PC-9 (cell line): Measurements from ENCODE around the gene PGF. TPM values are rescaled to one million over a fixed set of nuclear protein-coding genes. Genes with fewer than 3 reads are reported as not detected.
A peak's percentile ranks its signal among the peaks of the same experiment; 100 is the strongest.

Experiments used
- BruUV-seq: library from RNA; stranded (reverse); fragments of 400-500 nt; replicated peaks from 2 replicates; lab custom pipeline; 2021; lab: Mats Ljungman, UMichigan
- CTCF ChIA-PET: fragments of 300-600 bp; sonication (Branson Sonifier 250); formaldehyde crosslinking; loops from one replicate; lab custom pipeline; 2022; ENCODE audit warnings: antibody characterized with exemption; lab: Charles Lee
- POLR2A ChIA-PET: fragments of 300-600 bp; sonication (Branson Sonifier 250); formaldehyde crosslinking; loops from one replicate; lab custom pipeline; 2022; ENCODE audit warnings: antibody characterized with exemption; ENCODE audit not compliant: unreplicated experiment; lab: Charles Lee
- DNase-seq, 2 experiments: peaks; one replicate each; pipeline versions ENCODE4 v3.0.0 to v3.0.0-alpha.2; 2015 to 2022; ENCODE audit warnings: mixed read lengths in 1 of 2
- H2AFZ ChIP-seq: fragments of 200-600 bp; sonication (generic); 2 replicates; pipeline ENCODE4 v1.8.1; 2017; ENCODE audit warnings: antibody characterized with exemption
- H3F3A ChIP-seq: fragments of 200-600 bp; sonication (generic); 2 replicates; pipeline ENCODE4 v1.8.1; 2017; ENCODE audit warnings: antibody characterized with exemption, mild to moderate bottlenecking, low read depth; ENCODE audit not compliant: insufficient read depth
- H3K27ac ChIP-seq: fragments of 200-600 bp; sonication (generic); 2 replicates; pipeline ENCODE4 v1.6.1; 2016; ENCODE audit warnings: mixed run types
- H3K27me3 ChIP-seq: fragments of 200-600 bp; sonication (generic); 2 replicates; pipeline ENCODE4 v1.6.1; 2016; ENCODE audit warnings: low read depth, mixed run types; ENCODE audit not compliant: insufficient read depth
- H3K36me3 ChIP-seq: fragments of 200-600 bp; sonication (generic); 2 replicates; pipeline ENCODE4 v1.6.1; 2016; ENCODE audit warnings: low read depth, mixed run types
- H3K4me1 ChIP-seq: fragments of 200-600 bp; sonication (generic); replicated peaks from 2 replicates; pipeline ENCODE4 v1.6.1; 2016; ENCODE audit warnings: mixed run types; ENCODE audit not compliant: insufficient read depth
- H3K4me2 ChIP-seq: fragments of 200-600 bp; sonication (generic); 2 replicates; pipeline ENCODE4 v1.6.1; 2017; ENCODE audit warnings: mixed run types
- H3K4me3 ChIP-seq: fragments of 200-600 bp; sonication (generic); 2 replicates; pipeline ENCODE4 v1.6.1; 2016; ENCODE audit warnings: mixed run types
- H3K79me2 ChIP-seq: fragments of 200-600 bp; sonication (generic); 2 replicates; pipeline ENCODE4 v1.6.1; 2017; ENCODE audit warnings: low read depth, mixed run types
- H3K9me2 ChIP-seq: fragments of 200-600 bp; sonication (generic); 2 replicates; pipeline ENCODE4 v1.8.1; 2017; ENCODE audit warnings: mild to moderate bottlenecking; ENCODE audit not compliant: insufficient read depth
- H3K9me3 ChIP-seq: fragments of 200-600 bp; sonication (generic); 2 replicates; pipeline ENCODE4 v1.8.1; 2016; ENCODE audit warnings: low read depth; ENCODE audit not compliant: insufficient read depth
- H4K20me1 ChIP-seq: fragments of 200-600 bp; sonication (generic); 2 replicates; pipeline ENCODE4 v1.8.1; 2017; ENCODE audit not compliant: insufficient read depth
- CTCF ChIP-seq: fragments of 200-600 bp; sonication (generic); conservative IDR thresholded peaks from 2 replicates; pipeline ENCODE4 v1.6.1; 2017; ENCODE audit warnings: mixed run types, antibody characterized with exemption, mild to moderate bottlenecking, moderate library complexity
- EZH2 ChIP-seq: fragments of 200-600 bp; sonication (generic); IDR thresholded peaks from 2 replicates; pipeline ENCODE4 v1.8.0; 2017; ENCODE audit warnings: antibody characterized with exemption, low read depth
- intact Hi-C: fragments of 100-400 bp; cut with micrococcal nuclease; formaldehyde crosslinking; loops from one replicate; pipeline ENCODE4 v1.10.0; 2022; ENCODE audit not compliant: unreplicated experiment
- total RNA-seq: library from RNA; stranded (reverse); gene quantifications from 2 replicates; pipeline ENCODE4 v1.2.3, GENCODE V29; 2021

Gene PGF
- total RNA-seq, 1 experiment from 2014 or later = 11.7 TPM

- CTCF ChIA-PET = interaction anchor here (0.6 to 1.3 kb wide), 3 partner anchors 8 to 141 kb away, joined by 3 to 5 read pairs (median 4); partner anchors contain the start of gene PGF
- Histone ChIP-seq H3F3A (peaks cover 15% of the 10 kb centered on the region; the same call in 1 of the 2 replicates), H3K4me1 (peaks cover 9% of the 10 kb centered on the region; the same call in 1 of the 2 replicates), H3K4me2 (no peak overlapping the region), H3K79me2 (no peaks in the 10 kb centered on the region), H4K20me1 (no peaks in the 10 kb centered on the region), H3K4me3 (no peak overlapping the region), H2AFZ (no peak overlapping the region), H3K27me3 (no peaks in the 10 kb centered on the region), H3K27ac (no peak overlapping the region), H3K9me2 (no peaks in the 10 kb centered on the region), H3K36me3 (no peaks in the 10 kb centered on the region), H3K9me3 (no peaks in the 10 kb centered on the region)
- BruUV-seq = no TSS peak
- no peak for DNase-seq
- POLR2A ChIA-PET = interaction anchor here (0.7 kb wide), 1 partner anchor 64 kb away, joined by 3 read pairs; no protein-coding TSS in a partner anchor
- intact Hi-C loops = loop anchor here (10.0 kb wide), 1 partner anchor 357 kb away; no protein-coding TSS in a partner anchor
- TF ChIP-seq EZH2 (no peak), CTCF (no peak)
Observed at GRCh38 chr14:74947353-74948227, 7.8 kb downstream of the PGF start.

- Histone ChIP-seq H3K27me3 (no peaks in the 10 kb centered on the region), H3K36me3 (no peaks in the 10 kb centered on the region), H3K9me2 (no peaks in the 10 kb centered on the region), H3K79me2 (no peaks in the 10 kb centered on the region), H2AFZ (peak overlapping the region; percentile 49), H3K4me3 (no peak overlapping the region), H3K9me3 (no peaks in the 10 kb centered on the region), H3K4me2 (peak overlapping the region; percentile 66), H4K20me1 (no peaks in the 10 kb centered on the region), H3K4me1 (peaks cover 9% of the 10 kb centered on the region; the same call in 1 of the 2 replicates), H3F3A (peaks cover 15% of the 10 kb centered on the region; the same call in 1 of the 2 replicates), H3K27ac (no peak overlapping the region)
- BruUV-seq = no TSS peak
- no peak for DNase-seq
- intact Hi-C loops = loop anchor here (1.0 to 10.0 kb wide), 8 partner anchors 32 to 358 kb away; partner anchors contain the start of gene EIF2B2
- ChIA-PET POLR2A (no interaction called here), CTCF (interaction anchor here (0.6 to 1.5 kb wide), 6 partner anchors 9 to 142 kb away, joined by 3 to 6 read pairs (median 4); partner anchors contain the start of gene PGF)
- TF ChIP-seq EZH2 (no peak), CTCF (peak; percentile 66)
Observed at GRCh38 chr14:74946659-74947281, 8.6 kb downstream of the PGF start.
